Measurements from ENCODE around the gene DGKB.

The DGKB gene

DNA sequence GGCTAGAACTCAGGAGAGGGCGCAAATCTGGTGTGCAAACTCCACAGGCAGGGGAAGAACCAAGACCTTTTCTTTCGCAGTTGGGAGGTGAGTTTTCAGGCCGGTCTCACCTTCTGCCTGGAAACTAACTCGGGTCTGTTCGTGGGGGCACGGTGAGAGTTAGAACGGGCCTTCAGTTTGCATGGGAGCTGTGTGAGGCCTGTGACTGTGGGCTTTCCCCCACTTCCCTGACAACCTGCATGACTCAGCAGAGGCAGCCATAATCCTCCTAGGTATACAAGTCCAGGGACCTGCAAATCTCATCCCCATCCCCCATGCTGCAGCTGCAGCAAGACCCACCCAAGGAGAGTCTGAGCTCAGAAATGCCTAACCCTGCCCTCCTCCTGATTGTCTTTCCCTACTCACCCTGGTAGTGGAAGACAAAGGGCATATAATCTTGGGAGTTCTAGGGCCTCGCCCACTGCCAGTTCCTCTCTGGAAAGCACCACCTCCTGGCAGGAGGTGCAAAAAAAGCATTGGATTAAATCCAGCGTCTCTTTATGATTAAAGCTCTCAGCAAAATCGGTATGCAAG lies 718.2 kb downstream of the DGKB start:
- FAIRE-seq: no peak

DNA sequence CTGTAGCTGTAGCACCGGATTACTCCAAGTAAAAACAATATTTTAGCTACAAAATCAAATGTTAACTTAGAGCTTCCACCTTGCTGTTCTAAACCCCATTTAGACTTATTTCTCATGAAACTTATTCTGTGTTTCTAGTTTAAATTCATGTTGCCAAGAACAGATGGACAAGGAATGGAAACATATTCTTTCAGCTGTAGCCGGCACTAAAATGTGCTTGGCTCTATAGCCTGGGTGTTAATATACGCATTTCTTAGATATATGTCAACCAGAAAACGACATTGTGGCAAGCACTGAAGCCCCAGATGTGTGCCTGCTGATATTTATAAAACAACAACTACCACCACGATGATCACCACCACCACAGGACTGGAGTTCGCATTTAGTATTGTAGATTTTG lies 722.8 kb downstream of the DGKB start:
- no peak for FAIRE-seq

DNA sequence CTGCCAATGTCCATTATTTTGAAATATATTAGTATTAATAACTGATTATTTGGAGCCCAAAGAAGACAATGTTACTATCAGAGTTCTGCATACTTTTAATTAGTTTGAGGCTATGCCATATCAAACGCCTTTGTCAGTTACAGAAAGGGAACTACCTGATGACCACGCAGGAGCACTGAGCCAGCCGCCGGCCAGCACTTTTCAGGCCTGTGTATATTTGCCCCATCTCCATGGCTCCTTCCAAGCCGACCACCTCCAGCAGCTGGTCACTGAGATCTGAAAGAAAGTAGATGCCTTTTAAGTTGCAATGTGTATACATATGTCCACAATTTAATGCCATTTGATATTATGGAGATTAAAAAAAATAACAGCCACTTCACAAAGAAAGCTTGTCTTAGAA lies 724.7 kb downstream of the DGKB start:
- FAIRE-seq: no peak

DNA sequence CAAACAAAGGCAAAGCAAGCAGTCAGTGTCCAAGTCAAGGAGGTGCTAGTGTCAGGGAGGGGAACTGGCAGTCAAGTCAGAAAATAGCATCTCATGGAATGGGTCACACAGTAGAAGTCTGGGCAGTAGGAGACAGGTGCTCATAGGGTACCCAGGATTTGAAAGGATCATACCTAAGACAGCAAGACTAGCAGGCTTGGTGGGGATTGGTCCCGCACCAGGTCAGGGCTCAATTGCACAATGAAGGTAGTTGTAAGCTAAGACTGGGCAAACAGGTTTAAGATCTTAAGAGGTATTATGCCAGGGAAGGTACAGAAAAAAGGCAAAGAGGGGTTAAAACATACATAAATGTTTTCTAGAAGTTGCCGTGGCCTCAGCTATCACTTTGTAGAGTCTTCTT lies 731.7 kb downstream of the DGKB start:
- FAIRE-seq: no peak

DNA sequence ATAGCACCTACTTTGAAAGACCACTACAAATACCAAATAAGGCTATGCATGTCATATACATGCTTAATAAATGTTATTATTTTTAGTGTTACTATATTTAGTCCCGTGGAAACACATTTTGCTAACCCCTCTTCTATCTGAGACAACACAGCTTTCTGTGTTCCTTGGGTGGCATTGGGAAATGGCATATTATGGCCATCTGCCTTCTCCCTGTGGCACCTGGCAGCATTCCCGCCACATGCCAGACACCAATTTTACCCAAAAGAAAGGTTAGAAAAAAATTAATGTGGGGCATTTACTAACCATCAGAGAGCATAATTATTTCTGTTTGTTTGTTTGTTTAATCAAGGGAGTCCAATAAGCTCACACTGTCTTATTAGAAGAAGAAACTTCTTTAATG lies 744.4 kb downstream of the DGKB start:
- FAIRE-seq: no peak

DNA sequence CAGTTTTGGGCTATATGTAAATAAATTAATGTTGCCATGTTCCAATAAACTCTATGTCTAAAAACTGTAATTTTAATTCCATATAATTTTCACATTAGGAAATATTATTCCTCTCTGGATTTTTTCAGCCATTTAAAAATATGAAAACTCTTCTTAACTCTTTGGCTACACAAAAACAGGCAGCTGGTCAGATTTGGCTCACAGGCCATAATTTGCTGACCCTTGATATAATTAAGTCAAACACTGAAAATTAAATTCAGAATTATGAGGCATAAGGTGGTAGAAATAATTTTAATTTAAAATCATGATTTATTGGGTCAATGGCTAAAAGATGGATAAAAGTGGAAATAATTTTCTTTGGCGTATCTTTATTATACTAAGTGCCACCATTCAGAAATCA lies 746.1 kb downstream of the DGKB start:
- FAIRE-seq: no peak

DNA sequence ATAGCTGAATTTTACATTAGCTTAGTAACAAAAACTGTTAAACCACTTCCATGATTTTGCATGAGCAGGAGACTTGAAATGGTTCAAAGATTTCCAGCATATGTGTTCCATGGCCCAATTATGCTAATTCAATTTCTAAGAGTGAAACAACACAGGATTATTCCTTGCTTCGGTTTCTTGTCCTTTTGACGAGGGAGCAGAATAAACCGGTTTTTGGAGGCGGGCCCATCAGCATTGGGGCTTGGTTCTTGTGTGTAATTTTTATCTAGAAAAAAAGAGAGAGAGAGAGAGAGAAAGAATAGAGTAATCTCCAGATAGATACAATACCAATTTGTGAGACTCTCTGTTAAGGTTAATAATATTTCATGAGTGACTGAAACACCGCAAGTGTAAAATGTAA lies 753.6 kb downstream of the DGKB start:
- no peak for FAIRE-seq

DNA sequence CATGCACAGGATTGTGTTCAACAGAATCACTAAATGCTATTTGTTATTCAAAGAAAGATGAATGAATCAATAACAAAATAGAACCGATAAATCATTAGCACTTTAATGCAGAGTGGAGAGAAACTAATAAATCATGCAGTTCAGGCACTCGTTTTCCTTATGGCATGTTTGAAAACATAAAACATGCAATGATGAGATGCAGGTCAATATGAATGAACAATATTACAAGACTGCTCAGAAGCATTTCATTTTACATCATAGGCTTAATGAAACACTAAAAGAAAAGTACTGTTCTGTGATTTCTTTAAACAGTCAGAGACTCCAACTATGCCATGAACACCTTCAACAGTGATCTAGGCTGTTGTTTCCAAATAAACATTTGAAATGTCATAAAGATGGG lies 755.0 kb downstream of the DGKB start:
- no peak for FAIRE-seq

DNA sequence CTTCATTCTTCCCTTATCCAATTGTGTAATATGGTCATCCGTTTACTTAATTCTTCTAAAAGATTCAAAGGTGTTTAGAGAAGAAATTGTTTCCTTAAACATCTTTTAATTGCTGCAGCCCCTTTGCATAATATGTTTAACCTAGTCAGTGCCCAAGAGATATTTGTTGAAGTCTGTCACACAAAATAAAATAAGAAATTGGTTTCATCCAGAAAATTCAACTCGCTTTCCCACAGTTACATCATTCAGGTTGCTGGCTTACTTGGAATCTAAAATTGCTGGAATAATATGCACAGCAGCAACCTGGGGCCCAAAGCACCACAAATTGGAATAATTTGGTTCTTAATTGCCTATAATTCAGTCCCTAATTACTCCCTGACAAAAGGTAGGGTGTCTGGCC lies 758.0 kb downstream of the DGKB start:
- no peak for FAIRE-seq

DNA sequence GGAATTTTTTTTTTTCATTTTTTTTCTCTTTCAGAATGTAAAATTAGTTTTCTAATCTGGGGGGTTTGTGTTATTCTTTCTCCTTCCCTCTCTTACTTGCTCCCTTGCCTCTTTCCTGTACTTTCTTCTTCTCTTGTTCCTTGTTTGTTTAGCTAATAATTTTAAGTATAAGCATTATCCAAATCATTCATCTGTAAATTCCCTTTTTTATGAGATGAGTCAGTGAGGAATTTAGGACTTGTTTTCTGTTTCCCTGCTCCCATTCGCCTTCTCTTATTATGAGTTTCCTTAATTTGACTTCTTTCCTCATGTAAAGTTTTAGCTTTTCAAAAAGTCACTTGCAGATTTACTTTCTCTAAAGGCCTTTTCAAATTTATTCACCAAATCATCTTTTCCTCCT lies 758.4 kb downstream of the DGKB start:
- FAIRE-seq: no peak

DNA sequence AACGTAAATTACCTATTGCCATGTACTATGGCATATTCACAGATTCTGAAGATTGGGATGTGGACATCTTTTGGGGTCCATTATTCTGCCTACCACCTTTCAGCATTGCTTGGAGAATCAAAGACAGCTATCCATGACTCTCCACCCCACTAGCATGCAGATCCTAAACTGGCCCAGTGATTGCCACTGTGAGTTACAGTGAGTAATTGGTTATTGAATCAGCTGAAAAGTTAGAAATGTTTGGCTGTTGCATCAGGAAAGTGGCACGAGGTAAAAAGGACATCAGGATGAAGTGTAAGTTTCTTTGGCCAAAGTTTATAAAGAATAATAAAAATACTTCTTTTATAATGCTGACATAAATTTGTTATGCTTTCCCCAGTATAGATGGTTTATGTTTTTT lies 764.9 kb downstream of the DGKB start:
- no peak for FAIRE-seq

DNA sequence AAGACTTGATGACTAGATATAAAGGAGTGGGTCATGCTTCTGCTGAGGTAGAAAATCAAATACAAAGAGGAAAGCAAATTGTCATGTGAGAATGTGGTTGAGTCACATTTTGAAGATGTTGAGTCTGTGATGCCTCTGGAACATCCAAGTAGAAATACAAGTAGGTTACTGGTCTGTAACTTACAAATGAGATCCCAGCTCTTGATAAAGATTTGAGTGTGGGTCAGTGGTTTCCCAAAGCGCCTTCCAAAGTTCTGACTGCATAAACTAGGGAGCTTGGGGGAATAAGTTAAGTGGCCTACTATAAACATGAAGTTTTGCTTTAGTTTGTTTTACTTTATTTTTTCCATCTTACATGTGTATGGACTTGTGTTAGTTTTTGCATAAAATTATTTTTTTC lies 768.8 kb downstream of the DGKB start:
- no peak for FAIRE-seq

DNA sequence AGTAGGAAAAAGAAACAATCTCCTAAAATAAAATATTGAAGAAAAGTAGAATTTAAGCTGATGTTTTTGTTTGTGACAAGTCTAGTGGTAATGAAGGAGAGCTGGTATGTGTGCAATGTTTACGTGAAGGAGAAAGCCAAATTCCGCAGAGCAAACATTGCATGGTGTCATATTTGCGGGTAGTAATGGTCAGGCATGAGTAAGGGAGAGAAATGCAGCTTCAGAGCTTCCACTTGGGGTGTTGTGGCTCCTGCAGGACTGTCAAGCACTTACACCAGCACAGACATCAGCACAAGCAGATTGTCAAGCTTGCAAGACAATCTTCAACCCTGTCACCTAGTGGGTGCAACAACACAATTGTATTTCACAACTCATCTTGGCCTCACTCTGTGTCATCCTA lies 776.6 kb downstream of the DGKB start:
- no peak for FAIRE-seq

DNA sequence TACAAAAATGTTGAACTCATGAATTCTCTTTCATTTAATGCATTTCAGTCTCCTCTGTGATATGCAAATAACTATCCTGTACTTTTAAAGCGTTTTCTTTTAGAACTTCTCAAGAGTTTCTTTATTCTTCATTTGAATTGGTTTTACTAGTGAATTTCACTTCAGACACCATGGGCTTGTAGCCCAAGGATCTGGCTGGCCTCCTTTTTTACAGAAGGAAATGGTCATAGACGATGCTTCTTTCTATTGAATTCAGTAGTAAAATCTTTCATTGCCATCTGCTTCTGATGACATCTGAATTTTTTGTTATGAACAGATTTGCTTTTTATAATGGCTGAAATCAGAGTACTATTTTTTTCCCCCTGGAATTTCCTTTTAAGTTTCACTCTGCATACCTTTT lies 777.8 kb downstream of the DGKB start:
- no peak for FAIRE-seq

DNA sequence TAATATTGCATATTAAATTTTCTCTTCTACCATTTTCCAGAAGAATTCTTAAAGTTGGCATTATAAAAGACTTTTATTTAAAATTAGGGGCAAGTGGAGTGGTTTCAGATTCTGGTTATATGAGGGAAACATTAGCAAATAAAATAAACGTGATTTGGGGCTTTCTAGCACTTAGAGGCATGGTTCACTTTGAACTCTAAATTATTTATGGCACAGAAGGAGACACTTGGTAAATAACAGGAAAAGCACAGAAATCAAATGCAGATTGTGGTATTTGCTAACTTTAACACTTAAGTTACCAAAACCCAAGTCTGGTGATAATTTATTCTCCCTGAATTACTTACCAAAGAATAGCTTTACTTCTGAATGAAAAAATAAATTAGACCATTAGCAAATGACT lies 778.6 kb downstream of the DGKB start:
- no peak for FAIRE-seq

DNA sequence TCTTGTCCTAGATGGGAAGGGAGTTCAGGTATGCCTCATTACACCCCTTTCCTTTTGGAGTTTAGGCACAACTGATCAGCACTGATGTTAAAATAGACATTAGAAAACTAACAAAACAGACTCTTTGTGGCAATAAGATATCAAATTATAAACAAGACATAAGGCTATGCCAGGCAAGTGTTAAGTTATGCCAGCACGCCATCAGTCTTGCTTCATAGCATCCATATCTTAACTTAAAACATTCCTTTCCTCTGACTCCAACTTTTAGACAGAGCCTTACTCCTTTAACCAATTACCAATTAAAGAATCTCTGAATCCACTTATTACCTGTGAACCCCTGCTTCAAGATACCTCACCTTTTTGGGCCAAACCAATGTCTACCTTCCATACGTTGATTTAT lies 786.9 kb downstream of the DGKB start:
- FAIRE-seq: no peak

DNA sequence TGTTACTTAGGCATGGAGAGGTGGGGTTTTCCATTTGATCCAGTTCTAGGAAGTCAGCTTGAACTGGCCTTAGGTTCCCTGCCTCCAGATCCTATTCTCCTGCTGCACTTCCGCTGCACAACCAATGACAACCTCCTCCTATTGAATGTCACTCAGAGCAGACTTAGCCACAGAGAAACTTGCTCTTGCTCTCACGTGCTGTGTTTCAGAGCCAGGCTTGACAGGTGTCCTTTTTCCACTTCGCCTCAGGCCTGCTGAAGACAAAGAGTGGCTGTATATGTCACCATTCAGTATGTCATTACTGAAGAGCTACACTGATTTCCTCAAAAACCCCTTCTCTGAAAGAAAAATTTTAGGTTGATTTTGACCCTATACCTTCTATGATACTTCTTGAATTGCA lies 797.7 kb downstream of the DGKB start:
- no peak for FAIRE-seq

DNA sequence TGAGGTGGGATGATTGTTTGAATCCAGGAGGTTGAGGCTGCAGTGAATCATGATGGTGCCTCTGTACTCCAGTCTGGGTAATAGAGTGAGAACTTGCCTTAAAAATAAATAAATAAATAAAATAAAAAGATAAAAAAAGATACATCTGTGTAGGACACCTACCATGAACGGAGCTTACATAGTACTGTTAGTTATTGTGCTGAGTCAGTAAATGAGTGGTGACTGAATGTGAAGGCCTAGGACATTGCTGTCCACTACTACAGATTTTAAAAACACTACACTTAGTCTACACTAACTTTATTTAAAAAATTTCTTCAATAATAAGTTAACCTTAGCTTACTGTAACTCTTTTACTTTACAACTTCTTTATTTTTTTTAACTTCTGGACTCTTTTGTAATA lies 806.4 kb downstream of the DGKB start:
- no peak for FAIRE-seq

DNA sequence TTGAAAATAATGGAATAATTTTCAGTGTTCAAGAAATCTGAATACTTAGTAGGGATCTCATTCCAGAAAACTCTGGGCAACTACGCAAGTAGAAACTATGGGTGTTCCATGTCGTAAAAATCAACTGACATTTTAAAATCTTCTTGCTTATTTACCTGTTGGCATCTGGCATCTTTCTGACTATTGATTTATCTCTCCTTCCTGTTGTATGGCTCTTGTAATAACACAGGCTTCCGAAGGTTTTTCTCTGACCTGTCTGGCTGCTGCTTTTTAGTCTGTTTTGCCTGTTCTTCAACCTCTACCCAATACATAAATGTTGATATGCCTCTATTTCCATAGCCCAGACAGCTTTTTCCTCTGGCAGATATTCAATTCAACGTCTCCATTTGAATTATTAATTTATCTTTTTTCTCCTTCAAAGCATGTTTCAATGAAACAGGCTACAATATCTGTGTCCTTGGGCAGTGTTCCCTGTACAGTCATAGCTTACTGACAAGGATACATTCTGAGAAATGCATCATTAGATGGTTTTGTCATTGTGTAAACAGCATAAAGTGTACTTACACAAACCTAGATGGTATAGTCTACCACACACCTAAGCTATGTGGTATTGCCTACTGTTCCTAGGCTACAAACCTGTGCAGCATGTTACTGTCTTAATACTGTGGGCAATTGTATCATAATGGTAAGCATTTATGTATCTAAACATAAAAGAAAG lies 807.2 kb downstream of the DGKB start:
- FAIRE-seq: no peak

Measured in islet of Langerhans (tissue), 1 donor.